ENCODE data around the gene PRSS22. TPM values are rescaled to one million over a fixed set of nuclear protein-coding genes. Genes with fewer than 3 reads are reported as not detected.

Gene PRSS22
- total RNA-seq, 4 donors from 2014 or later: 2.5 to 11.2 TPM; not detected in 2

- no peaks in the 10 kb centered on the region for H3K9me3 ChIP-seq
- H3K36me3 ChIP-seq: no peaks in the 10 kb centered on the region
- peak; percentile 8 for DNase-seq
- H3K27me3 ChIP-seq: peaks cover 8% of the 10 kb centered on the region
- WGBS, 2 donors (ENCODE audit: low coverage in 1 of 2): 61% methylated on average over 16 of the region's 19 CpGs; no CpG with 5 or more reads in 1 of the 2 donors
- H3K4me3 ChIP-seq: no peak overlapping the region
- peaks cover 0 to 15% (median 9%) of the 10 kb centered on the region in 4 donors for H3K4me1 ChIP-seq
- no peak overlapping the region for H3K27ac ChIP-seq
- no peak for TF ChIP-seq EP300 (IDR thresholded peaks at IDR 0.05; ENCODE audit: low read depth)
- TF ChIP-seq POLR2AphosphoS5 (IDR thresholded peaks at IDR 0.05): no peak
- in situ Hi-C loops (cut with MboI; ENCODE audit: low pct_ligation_motif_present in 1 of 4, low pct_unique_long_range_greater_than_20kb in 1 of 4, low sequenced_read_pairs in 3 of 4) (no loop called here), intact Hi-C loops (cut with DNase I; ENCODE audit: low total_unique reads) (no loop called here)
These were observed 31.2 kb downstream of the PRSS22 start for GRCh38 chr16:2826591-2827373.

GRCh38 chr16:2825906-2826305 lies 32.1 kb downstream of the PRSS22 start:
- Histone ChIP-seq H3K9me3 (no peaks in the 10 kb centered on the region), H3K36me3 (no peaks in the 10 kb centered on the region), H3K4me3 (no peak overlapping the region), H3K27ac (no peak overlapping the region), H3K4me1 (peaks cover 0 to 15% (median 9%) of the 10 kb centered on the region in 4 donors), H3K27me3 (peaks cover 8% of the 10 kb centered on the region)
- in situ Hi-C loops (cut with MboI; ENCODE audit: low pct_ligation_motif_present in 1 of 4, low pct_unique_long_range_greater_than_20kb in 1 of 4, low sequenced_read_pairs in 3 of 4): no loop called here
- 73% methylated on average over 11 of the region's 11 CpGs; no CpG with 5 or more reads in 1 of the 2 donors for WGBS, 2 donors (ENCODE audit: low coverage in 1 of 2)
- DNase-seq: peak; percentile 6
- intact Hi-C loops (cut with DNase I; ENCODE audit: low total_unique reads): no loop called here
- TF ChIP-seq EP300 (IDR thresholded peaks at IDR 0.05; ENCODE audit: low read depth) (no peak), POLR2A (IDR thresholded peaks at IDR 0.05) (no peak), POLR2AphosphoS5 (IDR thresholded peaks at IDR 0.05) (no peak)
- TF ChIP-seq, protein P1, sequence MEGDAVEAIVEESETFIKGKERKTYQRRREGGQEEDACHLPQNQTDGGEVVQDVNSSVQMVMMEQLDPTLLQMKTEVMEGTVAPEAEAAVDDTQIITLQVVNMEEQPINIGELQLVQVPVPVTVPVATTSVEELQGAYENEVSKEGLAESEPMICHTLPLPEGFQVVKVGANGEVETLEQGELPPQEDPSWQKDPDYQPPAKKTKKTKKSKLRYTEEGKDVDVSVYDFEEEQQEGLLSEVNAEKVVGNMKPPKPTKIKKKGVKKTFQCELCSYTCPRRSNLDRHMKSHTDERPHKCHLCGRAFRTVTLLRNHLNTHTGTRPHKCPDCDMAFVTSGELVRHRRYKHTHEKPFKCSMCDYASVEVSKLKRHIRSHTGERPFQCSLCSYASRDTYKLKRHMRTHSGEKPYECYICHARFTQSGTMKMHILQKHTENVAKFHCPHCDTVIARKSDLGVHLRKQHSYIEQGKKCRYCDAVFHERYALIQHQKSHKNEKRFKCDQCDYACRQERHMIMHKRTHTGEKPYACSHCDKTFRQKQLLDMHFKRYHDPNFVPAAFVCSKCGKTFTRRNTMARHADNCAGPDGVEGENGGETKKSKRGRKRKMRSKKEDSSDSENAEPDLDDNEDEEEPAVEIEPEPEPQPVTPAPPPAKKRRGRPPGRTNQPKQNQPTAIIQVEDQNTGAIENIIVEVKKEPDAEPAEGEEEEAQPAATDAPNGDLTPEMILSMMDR (IDR thresholded peaks at IDR 0.05): no peak

GRCh38 chr16:2825049-2825742 lies 32.8 kb downstream of the PRSS22 start:
- intact Hi-C loops (cut with DNase I; ENCODE audit: low total_unique reads): no loop called here

DNA sequence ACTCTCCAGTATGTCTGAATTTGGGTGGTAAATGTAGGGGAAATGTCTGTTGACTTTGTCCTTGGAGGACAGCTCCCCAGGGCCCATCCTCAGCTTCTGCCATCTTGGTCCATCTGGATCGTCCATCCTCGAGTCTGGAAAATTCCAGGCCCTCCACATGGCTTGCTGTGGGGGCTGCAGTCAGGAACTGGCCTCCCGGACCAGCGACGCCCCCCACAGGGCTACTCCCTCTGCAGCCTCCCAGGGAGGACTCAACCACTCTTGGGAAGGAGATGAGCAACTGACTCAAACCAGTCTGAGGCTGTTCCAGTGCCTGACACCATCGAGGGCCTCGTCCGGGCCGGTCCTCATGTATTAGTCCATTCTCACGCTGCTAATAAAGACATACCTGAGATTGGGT lies 33.3 kb downstream of the PRSS22 start:
- in situ Hi-C loops (cut with MboI; ENCODE audit: low pct_ligation_motif_present in 1 of 4, low pct_unique_long_range_greater_than_20kb in 1 of 4, low sequenced_read_pairs in 3 of 4) (no loop called here), intact Hi-C loops (cut with DNase I; ENCODE audit: low total_unique reads) (loop anchor here (5.0 kb wide), 1 partner anchor 1518 kb away; no protein-coding TSS in a partner anchor)
- H3K27me3 ChIP-seq: peaks cover 6% of the 10 kb centered on the region
- H3K4me1 ChIP-seq: peaks cover 0 to 4% (median 4%) of the 10 kb centered on the region in 4 donors
- DNase-seq: peak; percentile 2
- no peak overlapping the region for H3K27ac ChIP-seq
- H3K36me3 ChIP-seq: no peaks in the 10 kb centered on the region
- 92% methylated on average over 10 of the region's 10 CpGs; no CpG with 5 or more reads in 1 of the 2 donors for WGBS, 2 donors (ENCODE audit: low coverage in 1 of 2)
- no peak overlapping the region for H3K4me3 ChIP-seq
- no peaks in the 10 kb centered on the region for H3K9me3 ChIP-seq
- no peak for TF ChIP-seq EP300 (IDR thresholded peaks at IDR 0.05; ENCODE audit: low read depth)
- no peak for TF ChIP-seq POLR2A (IDR thresholded peaks at IDR 0.05)
- TF ChIP-seq, protein P1 (IDR thresholded peaks at IDR 0.05): no peak
- no peak for TF ChIP-seq POLR2AphosphoS5 (IDR thresholded peaks at IDR 0.05)

More at GRCh38 chr16:2825049-2825742, 32.8 kb downstream of the PRSS22 start:
- DNase-seq: peak; percentile 6
- H3K4me1 ChIP-seq: peaks cover 0 to 10% (median 7%) of the 10 kb centered on the region in 4 donors
- WGBS, 2 donors (ENCODE audit: low coverage in 1 of 2): 67 to 82% methylated on average over 1 to 26 of the region's 26 CpGs
- TF ChIP-seq POLR2AphosphoS5 (IDR thresholded peaks at IDR 0.05) (no peak), POLR2A (IDR thresholded peaks at IDR 0.05) (no peak), EP300 (IDR thresholded peaks at IDR 0.05; ENCODE audit: low read depth) (no peak)
- TF ChIP-seq, protein P1 (IDR thresholded peaks at IDR 0.05): no peak
- no peak overlapping the region for H3K27ac ChIP-seq
- no peaks in the 10 kb centered on the region for H3K36me3 ChIP-seq
- H3K4me3 ChIP-seq: no peak overlapping the region
- H3K9me3 ChIP-seq: no peaks in the 10 kb centered on the region
- in situ Hi-C loops (cut with MboI; ENCODE audit: low pct_ligation_motif_present in 1 of 4, low pct_unique_long_range_greater_than_20kb in 1 of 4, low sequenced_read_pairs in 3 of 4): no loop called here
- H3K27me3 ChIP-seq: peaks cover 8% of the 10 kb centered on the region
